GM10266 (cell line): Measurements from ENCODE around the gene GPC5.

ENCODE experiments used
- DNase-seq: peaks from one replicate; pipeline ENCODE4 v3.0.0; 2012; ENCODE audit errors: extremely low spot score
- TF ChIP-seq, protein P1 (sequence below): IDR thresholded peaks from 2 replicates; pipeline ENCODE4 v1.5.1; 2012; ENCODE audit warnings: mild to moderate bottlenecking, low read depth; ENCODE audit not compliant: control insufficient read depth, insufficient read depth; ENCODE audit errors: missing control alignments

Gene GPC5

DNA sequence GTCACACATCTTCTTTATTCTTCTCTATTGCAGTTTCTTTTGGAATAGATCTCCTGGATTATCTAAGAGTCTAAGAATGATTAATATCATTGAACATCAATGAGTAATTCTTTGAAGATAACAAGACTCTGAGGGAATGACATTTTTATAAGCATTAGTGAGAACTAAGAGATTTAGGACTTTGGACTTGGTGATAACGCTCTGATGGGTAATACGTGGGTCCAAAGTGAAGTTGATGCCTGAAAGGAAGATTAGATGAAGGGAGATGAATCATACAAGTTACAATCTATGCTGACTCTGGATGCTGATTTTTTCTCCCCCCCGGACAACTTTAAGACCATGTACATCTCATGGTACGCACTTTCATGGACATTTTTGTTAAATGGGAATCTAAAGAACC, 364.5 kb downstream of the GPC5 start:
- TF ChIP-seq, protein P1, sequence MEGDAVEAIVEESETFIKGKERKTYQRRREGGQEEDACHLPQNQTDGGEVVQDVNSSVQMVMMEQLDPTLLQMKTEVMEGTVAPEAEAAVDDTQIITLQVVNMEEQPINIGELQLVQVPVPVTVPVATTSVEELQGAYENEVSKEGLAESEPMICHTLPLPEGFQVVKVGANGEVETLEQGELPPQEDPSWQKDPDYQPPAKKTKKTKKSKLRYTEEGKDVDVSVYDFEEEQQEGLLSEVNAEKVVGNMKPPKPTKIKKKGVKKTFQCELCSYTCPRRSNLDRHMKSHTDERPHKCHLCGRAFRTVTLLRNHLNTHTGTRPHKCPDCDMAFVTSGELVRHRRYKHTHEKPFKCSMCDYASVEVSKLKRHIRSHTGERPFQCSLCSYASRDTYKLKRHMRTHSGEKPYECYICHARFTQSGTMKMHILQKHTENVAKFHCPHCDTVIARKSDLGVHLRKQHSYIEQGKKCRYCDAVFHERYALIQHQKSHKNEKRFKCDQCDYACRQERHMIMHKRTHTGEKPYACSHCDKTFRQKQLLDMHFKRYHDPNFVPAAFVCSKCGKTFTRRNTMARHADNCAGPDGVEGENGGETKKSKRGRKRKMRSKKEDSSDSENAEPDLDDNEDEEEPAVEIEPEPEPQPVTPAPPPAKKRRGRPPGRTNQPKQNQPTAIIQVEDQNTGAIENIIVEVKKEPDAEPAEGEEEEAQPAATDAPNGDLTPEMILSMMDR: no peak

DNA sequence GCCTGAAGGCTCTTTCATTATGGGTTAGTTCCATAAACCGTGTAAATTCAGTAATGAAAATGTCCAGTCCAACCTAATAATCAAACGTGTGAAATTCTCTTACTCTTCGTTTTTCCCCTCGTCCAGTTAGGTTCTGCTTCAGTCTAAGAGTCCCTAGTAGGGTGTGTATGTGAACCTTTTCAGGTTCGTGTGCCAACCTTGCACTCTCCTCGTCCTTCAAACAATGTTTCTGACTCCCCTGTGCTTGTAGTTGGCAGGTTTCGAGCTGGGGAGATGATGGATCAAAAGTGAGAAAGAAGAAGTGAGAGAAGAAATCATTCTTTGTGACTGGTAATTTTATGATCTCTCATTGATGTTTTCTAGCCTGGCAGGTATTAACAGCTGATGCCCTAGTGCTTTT, 366.1 kb downstream of the GPC5 start:
- TF ChIP-seq, protein P1: no peak
- DNase-seq: no peak

More for the DNA sequence above, 364.5 kb downstream of the GPC5 start:
- no peak for DNase-seq

DNA sequence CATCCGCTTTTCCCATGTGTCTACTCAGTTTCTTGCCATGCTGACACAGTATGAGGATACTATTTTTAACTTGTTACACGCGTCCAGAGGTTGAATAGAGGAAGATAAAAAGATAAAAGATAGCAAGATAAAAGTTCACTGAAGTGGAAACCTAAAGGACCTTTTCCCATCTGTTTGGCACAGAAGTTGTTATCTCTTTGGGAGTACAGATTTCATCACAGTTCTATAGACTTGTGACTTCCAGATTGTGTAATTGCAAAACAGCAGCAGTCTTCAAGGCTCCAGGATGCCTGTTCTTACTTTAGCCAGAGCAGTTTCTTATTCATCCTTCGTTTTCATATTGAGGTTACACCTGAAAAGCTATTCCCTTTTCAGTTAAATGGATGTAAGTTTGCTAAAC, 369.2 kb downstream of the GPC5 start:
- DNase-seq: no peak
- TF ChIP-seq, protein P1: no peak

DNA sequence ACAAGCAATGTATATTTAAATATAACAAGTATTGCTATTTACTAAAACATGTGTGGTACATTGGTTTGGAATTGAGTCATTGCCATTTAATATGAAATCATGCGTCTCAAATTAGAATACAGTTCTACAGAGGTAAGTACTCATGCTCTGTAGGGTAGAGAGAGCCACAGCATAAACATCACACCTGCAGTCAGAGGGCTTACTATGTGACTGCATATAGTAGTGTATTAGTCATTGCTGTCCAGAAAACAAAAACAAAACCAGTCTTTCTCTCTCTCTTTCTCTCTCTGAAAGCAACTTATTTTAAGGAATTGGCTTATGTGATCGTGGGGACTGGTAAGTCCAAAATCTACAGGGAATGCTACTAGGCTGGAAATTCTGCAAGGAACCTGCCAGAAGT, 370.3 kb downstream of the GPC5 start:
- no peak for DNase-seq
- TF ChIP-seq, protein P1: no peak

DNA sequence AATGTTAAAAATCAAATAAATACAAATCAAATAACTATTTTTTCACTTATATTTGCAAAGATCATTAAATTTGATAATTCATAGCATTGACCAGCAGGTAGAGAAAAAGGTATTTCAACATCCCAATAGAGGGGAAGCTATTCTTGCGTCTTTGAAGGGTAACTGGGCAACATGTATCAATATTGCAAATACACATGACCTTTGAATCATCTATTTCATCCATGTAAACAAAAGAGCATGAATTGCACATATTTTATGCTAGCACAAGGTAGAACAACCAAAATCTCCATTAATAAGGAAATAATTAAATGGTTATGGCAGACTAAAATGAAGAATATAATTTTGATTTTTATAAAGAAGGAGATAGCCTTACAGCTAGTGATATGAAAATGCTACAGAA, 372.8 kb downstream of the GPC5 start:
- no peak for DNase-seq
- TF ChIP-seq, protein P1: no peak

DNA sequence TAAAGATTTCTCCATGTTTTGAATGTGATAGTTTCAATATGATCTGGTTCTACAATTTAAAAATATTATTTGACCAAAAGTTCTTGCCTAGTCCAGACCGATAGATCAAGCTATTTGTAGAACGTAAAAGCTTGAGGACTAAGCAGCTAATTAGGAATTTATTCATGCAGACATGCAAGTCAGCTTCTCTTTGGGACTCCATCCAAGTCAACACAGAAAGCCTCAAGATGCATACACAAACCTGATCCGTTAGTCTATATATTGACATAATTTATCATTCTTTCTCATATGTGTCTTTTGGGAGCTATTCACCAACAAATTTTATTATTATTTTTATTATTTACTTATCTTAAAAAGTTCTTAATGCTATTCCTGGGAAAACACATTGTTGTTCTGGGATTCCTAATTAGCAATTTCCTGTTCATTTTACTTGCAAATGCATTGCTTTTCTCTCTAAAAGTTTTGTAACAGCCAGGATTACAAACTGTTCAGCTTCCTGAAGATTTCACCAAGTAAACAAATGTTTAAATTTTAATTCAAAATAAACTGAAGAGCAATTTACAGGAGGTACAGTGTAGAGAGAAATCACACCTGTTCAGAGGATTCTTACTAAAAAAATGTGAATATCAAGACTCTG, 375.3 kb downstream of the GPC5 start:
- TF ChIP-seq, protein P1: no peak

DNA sequence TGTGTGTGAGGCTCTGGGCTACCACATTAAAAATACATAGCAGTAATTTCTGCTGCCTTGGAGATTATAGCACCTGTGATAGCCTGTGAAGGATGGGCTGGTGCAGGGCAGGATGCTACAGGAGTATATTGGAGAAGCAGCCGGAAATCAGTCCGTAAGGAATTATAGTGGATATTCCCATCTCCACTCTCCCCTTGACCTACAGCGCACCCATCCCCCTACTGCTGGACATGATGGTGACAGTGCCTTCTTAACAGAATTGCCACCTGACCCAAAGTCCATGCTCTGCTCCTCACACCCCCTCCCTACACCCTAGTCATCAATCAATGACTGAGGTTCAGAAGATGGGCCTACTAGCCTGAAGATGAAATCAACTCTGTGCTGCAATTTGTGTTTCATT, 376.0 kb downstream of the GPC5 start:
- DNase-seq: no peak
- TF ChIP-seq, protein P1: no peak

More for the DNA sequence above, 375.3 kb downstream of the GPC5 start:
- no peak for DNase-seq
